GM18508 (cell line): ENCODE results near the gene XPR1.
"Not testable (repeated sequence)": the region's sequence is repeated elsewhere in the genome, so short reads cannot be mapped to it uniquely, and the experiment has no call there.

ENCODE experiments used
- ATAC-seq: cut with Tn5 transposase; IDR thresholded peaks from one replicate; pipeline ENCODE4 v1.9.1; 2021; ENCODE audit warnings: moderate number of reproducible peaks; ENCODE audit not compliant: insufficient read depth, unreplicated experiment

Gene XPR1

DNA sequence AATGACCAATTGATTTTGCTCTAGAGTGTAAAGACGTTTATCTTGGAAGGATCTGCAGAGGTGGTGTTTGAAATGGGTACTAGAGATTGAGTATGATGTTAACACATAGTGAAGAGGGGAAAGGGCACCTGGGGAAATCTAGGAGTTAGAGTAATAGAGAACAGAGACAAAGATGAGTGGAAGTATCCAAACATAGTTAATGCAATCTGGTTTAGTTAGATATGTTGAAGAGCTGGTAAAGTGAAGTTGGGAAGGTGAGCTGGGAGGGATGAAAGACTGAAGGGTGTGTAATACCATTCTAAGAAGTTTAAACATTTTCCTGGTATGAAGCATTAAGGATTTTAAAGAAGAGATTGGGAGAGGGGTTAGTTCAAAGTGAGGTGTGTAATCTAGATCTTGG lies 11.0 kb downstream of the XPR1 start:
- no peak for ATAC-seq

DNA sequence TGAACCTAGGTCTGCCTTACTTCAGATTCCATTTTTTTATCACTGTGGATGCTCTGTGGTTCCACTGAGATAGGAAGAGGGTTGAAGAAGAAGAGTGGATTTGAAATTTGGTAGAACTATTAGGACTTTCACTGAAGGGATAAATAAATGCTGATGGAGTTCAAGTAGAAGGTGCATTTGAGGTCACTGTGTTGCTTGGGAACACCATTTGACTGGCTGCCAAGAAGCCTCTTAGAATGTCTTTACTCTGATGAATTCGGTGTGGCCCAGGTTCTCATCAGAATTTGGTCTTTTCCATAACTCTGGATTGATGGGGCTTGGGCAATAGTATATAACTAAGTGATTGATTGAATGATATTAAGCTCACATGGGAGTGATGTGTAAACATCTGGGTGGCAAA lies 11.9 kb downstream of the XPR1 start:
- no peak for ATAC-seq

DNA sequence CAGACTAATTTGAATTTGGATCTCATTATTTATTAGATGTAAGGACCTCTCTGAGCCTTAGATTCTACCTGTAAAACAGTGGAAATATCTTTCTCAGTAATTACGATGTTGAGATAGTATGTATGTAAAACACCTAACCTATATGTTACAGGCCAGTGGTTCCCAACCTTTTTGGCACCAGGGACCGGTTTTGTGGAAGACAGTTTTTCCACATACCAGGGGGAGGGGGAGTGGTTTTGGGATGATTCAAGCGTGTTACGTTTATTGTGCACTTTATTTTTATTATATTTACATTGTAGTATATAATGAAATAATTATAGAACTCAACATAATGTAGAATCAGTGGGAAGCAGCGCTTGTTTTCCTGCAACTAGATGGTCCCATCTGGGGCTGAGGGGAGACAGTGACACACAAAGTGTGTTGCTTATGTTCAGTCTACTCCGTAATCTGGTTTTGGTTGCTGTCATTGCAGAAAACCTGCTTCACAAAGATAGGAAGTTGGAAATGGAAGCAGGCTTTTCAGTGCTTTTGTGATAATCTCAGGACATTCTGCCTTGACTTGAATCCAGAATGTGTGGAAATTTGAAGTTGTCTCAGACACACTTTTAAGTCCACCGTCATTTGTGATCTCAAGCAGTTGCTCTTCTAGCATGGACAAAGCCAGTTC lies 12.8 kb downstream of the XPR1 start:
- ATAC-seq, result no peak

DNA sequence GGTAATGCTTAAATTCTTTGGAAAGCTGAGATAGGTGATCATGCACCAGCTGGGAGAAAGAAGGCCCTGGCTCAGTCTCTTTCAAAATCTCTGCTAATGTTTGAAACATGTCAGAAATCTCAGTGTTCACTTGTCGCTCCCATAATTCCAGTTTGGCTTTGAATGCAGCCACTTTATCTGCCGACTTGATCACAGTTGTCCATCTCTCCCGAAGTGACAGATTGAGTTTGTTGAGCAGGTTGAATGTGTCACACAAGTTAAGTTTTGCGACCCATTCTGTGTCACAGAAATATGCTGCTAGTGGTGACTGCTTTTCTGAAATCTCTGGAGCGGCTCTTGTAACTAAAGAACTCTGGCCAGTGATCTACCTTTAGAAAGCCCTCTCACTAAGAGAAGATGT lies 13.4 kb downstream of the XPR1 start:
- not testable (repeated sequence) for ATAC-seq

GRCh38 chr1:180646093-180646492 lies 14.3 kb downstream of the XPR1 start:
- no peak for ATAC-seq

- ATAC-seq, result no peak
Observed at GRCh38 chr1:180646547-180646946, 14.7 kb downstream of the XPR1 start.

- no peak for ATAC-seq
Observed at GRCh38 chr1:180652792-180653191, 21.0 kb downstream of the XPR1 start.

DNA sequence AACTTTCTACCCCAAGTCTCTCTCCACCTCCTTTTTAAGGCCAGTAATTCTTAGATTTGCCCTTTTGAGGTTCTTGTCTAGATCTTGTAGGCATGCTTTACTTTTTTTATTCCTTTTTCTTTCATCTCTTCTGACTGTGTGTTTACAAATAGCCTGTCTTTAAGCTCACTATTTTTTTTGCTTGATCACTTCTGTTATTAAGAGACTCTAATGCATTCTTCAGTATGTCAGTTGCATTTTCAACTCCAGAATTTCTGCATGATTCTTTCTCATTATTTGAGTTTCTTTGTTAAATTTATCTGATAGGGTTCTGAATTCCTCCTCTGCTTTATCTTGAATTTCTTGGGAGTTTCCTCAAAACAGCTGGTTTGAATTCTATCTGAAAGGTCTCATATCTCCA lies 30.9 kb downstream of the XPR1 start:
- ATAC-seq, result no peak

DNA sequence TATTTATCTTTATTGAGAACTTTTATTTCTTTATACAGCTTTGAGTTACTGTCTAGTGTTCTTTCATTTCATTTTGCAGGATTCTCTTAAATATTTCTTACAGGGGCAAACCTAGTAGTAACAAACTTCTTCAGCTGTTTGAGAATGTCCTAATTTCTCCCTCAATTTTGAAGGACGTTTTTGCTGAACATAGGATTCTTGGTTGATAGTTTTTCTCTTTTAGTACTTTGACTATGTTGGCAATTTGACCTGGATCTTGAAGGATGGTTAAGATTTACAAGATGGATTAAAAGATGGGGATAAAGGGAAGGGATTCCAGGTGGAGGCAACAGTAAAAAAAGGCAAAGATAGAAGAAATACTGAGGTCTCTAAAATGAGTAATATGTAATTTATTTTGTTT lies 38.9 kb downstream of the XPR1 start:
- ATAC-seq, result no peak

GRCh38 chr1:180672105-180672504 lies 40.3 kb downstream of the XPR1 start:
- ATAC-seq, result no peak

DNA sequence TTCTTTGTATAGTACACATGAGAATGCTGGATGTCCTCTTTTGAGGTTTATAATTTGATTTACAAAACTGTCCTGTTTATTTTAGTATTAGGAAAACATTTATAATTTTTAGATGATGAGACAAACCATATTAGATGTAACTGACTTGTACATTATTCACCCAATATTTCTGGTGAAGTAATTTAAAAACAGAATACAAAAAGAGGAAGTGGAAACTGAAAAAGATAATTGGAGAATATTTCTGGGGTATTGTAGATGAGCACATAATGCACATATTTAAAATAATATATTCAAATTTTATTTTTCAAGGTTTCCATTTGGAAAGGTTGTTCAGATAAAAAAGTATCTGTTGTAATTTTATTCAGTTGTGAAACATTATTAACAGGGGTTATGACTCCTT lies 40.7 kb downstream of the XPR1 start:
- ATAC-seq, result no peak

- no peak for ATAC-seq
Observed at GRCh38 chr1:180674603-180675530, 43.0 kb downstream of the XPR1 start.

DNA sequence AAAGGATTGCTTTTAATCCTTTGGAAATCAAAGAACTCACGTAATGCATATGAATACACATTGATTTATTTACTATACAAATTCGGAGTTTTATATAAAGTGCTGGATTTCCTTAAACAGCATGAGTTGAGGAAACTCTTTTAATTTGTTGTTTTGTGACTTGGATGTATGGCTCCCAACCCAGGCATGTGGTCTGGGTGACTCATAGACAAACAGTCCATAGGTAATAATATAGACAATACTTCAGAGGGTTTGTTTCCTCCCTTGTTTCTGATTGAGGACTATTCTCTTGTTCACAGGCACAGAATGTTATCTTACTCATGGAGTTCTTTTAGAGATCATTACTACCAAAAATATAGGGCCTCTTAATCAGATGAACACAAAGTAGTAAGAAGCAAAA lies 43.8 kb downstream of the XPR1 start:
- no peak for ATAC-seq

DNA sequence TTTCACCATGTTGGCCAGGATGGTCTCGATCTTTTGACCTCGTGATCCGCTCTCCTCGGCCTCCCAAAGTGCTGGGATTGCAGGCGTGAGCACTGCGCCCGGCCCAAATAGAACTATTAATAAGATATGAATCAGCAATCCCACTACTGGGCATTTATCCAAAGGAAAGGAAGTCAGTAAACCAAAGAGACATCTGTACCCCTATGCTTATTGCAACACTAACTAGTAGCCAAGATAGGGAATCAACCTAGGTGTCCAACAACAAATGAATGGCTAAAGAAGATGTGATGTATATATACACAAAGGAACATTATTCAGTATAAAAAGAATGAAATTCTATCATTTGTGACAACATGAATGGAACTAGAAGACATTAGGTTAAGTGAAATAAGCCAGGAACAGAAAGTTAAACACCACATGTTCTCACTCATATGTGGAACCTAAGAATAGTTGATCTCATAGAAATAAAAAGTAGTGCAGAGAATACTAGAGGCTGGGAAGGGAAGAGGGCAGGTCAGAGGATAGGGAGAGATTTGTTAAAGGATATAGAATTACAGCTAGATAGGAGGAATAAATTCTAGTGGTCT lies 48.8 kb downstream of the XPR1 start:
- ATAC-seq, result no peak

DNA sequence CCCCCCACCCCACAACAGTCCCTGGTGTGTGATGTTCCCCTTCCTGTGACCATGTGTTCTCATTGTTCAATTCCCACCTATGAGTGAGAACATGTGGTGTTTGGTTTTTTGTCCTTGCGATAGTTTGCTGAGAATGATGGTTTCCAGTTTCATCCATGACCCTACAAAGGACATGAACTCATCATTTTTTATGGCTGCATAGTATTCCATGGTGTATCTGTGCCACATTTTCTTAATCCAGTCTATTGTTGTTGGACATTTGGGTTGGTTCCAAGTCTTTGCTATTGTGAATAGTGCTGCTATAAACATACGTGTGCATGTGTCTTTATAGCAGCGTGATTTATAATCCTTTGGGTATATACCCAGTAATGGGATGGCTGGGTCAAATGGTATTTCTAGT lies 51.3 kb downstream of the XPR1 start:
- ATAC-seq, result not testable (repeated sequence)

DNA sequence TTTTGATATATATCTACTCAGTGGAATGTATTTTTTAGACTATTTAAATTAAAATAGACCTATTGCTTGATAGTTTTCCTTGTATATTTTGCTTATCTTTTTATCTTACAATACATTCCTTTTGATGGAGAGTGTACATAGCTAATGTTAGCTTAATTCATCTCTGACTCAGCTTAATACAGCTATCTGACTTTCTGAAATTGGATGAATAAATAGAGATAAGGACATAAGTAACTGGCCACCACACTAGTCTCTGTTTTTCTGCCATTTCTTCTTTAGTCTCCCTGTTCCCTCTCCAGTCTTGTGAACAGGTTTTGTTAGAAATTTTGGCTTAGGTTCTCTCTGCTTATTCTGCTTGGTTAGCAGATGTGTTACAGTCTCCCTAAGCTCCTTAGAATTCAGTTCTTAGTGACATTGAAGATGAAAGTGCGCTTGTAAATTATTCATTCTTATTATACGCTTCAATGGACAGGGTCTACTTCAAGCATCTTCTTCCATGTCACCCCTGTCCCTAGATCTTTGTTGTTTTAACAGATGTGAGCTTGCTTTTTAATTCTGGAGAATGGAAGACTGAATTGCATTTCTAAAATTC lies 59.6 kb downstream of the XPR1 start:
- ATAC-seq, result no peak

GRCh38 chr1:180693564-180694244 lies 61.9 kb downstream of the XPR1 start:
- ATAC-seq, result no peak

- no peak for ATAC-seq
Observed at GRCh38 chr1:180695282-180695681, 63.5 kb downstream of the XPR1 start.

DNA sequence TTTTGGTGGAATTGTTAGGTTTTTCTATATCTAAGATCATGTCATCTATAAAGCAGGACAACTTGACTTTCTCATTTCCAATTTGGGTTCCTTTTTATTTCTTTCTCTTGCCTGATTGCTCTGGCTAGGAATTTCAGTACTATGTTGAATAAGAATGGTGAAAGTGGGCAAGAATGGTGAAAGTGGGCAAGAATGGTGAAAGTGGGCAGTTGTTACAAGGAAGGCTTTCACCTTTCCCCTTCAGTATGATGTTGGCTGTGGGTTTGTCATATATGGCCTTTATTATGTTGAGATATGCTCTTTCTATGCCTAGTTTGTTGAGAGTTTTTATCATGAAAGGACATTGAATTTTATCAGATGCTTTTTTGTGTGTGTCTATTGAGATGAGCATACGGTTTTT lies 64.5 kb downstream of the XPR1 start:
- no peak for ATAC-seq

GRCh38 chr1:180698580-180698979 lies 66.8 kb downstream of the XPR1 start:
- ATAC-seq, result no peak
